Hematopoietic multipotent progenitor cell (in vitro differentiated cells): ENCODE measurements around the gene NSUN2. TPM values are rescaled to one million over a fixed set of nuclear protein-coding genes. Genes with fewer than 3 reads are reported as not detected.

ENCODE experiments used
- DNase-seq, 3 donors: peaks; one replicate each; pipeline ENCODE4 v3.0.0-alpha.2; 2011 to 2015; ENCODE audit warnings: low read depth in 2 of 3, low spot score in 2 of 3
- total RNA-seq: library from RNA; depleted of rRNA; stranded (reverse); fragments of >200 nt; gene quantifications from one replicate; pipeline ENCODE4 v1.2.3, GENCODE V29; 2012

The NSUN2 gene
- total RNA-seq, 1 donor = 34.2 TPM

DNA sequence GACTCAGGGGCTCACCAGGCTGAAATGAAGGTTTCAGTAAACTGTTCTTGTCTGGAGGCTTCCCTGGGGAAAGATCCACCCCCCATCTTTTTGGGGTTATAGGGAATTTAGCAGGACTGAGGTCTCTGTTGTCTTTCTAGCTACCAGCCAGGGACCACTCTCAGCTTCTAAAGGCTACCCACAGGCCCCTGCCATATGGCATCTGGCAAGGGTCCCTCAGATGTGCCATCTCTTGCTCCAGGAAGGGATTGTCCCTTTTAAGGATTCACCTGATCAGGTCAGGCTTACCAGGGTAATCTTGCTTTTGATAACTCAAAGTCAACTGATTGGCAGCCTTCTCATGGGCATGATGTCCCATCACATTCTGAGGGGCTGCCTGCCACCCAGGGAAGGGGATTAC lies 65.0 kb downstream of the NSUN2 start:
- DNase-seq = no peak

- no peak for DNase-seq
These were observed 65.8 kb downstream of the NSUN2 start for GRCh38 chr5:6567068-6567467.

DNA sequence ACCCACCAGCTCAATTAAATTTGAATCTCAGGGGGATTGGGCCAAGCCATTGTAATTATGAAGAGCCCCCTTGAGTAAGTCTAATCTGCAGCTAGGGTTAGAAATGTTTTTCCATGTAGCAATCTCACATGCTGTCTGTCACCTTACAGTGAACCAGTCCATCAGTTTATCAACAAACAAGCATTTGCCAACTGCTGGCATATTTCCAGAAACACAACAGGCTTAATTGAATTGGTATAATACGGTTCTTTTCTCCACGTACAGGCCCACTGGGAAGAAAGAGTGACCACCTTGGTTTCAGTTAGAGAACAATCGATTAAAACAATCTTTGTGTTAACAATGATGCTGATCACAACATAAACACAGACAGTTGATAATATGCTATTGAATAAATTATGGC lies 67.4 kb downstream of the NSUN2 start:
- no peak for DNase-seq

GRCh38 chr5:6557807-6558575 lies 74.9 kb downstream of the NSUN2 start:
- no peak for DNase-seq

GRCh38 chr5:6556802-6557102 lies 76.1 kb downstream of the NSUN2 start:
- no peak for DNase-seq

GRCh38 chr5:6556089-6556801 lies 76.6 kb downstream of the NSUN2 start:
- DNase-seq = no peak

- DNase-seq = no peak
These were observed 78.0 kb downstream of the NSUN2 start for GRCh38 chr5:6554812-6555211.

DNA sequence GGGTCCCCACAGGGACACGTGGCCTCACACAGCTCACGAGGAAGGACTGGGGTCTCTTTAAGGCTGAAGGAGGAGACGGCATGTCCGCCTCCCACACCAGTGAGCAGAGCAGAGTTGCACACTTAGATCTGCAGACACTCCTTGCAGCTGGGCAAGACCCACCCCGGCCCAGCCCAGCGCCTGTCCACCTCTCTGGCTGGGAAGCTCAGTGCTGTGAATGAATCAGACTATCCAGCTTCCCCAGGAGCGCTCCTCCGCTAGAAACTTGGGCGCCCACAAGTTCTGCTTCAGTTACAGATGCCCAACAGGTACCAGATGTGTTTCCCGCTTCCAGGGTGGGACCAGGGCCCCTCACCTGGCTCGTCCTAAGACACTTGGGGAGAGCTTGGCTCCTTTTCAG lies 78.9 kb downstream of the NSUN2 start:
- no peak for DNase-seq

DNA sequence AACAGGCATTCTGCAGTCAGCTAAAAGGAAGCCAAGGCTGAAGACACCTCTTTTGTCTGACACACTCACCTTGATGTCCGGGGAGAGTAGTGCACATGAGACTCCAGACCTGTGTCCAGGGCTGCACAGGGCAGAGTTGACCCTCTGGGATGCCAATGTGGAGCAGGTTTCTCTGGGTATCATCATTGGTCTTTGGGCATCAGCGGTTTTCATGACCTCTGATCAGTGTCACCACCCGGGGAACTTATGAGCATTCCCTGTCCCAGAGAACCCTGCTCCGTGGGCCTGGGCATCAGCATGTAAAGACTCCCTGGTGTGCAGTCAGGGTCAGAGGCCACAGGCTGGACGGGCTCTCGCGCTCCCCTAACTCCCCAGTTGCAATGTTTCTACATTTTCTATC lies 80.2 kb downstream of the NSUN2 start:
- no peak for DNase-seq

- no peak for DNase-seq
These were observed 80.9 kb downstream of the NSUN2 start for GRCh38 chr5:6551955-6552313.

- DNase-seq = no peak
These were observed 81.4 kb downstream of the NSUN2 start for GRCh38 chr5:6551287-6551954.

GRCh38 chr5:6550628-6551027 lies 82.2 kb downstream of the NSUN2 start:
- DNase-seq = no peak

Other genes starting within 250 kb of the NSUN2 start
- under 0.01 TPM for gene UBE2QL1, start 184.2 kb downstream of the NSUN2 start, total RNA-seq
- 15.3 TPM for gene SRD5A1, start 396 bp upstream of the NSUN2 start, total RNA-seq
- 14.5 TPM for gene TENT4A, start 80.4 kb upstream of the NSUN2 start, total RNA-seq